GM18520 (cell line): ENCODE measurements around the gene MSI2.

ENCODE experiments used
- ATAC-seq: cut with Tn5 transposase; IDR thresholded peaks from one replicate; pipeline ENCODE4 v1.9.1; 2021; ENCODE audit not compliant: unreplicated experiment

The MSI2 gene

DNA sequence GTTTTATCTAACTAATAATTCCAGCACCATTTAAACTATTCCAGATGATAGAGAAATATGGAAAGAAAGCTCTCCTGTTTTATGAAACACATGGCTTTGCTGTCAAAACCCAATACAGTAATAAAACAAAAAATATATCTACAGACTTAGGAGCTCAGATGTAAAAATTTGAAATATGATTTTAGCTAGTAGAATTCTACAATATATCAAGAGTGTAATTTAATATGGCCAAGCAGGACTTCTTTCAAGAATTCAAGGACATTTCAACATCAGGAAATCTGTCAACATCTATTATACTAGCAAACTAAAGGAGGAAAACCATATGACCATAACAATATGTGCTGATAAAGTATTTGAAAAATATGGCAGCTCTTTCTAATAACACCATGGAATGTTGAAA lies 431.3 kb downstream of the MSI2 start:
- no peak for ATAC-seq

DNA sequence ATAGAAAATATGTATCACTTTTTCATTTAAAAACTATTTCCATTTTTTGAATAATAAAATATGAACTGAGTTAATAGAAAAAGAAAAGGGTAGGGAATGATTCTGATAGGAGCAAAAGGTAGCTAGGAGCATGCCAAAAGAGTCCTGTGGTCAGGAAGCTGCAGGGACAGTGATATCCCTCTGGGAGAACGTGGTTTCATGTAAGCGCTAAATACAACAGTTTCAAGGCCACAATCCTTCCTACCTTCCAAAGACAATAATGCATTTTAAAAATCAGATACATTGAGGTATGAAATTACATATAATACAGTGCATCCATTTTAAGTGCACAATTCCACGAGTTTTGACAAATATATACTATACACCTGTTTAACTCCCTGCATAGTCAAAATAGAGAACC lies 432.9 kb downstream of the MSI2 start:
- no peak for ATAC-seq

DNA sequence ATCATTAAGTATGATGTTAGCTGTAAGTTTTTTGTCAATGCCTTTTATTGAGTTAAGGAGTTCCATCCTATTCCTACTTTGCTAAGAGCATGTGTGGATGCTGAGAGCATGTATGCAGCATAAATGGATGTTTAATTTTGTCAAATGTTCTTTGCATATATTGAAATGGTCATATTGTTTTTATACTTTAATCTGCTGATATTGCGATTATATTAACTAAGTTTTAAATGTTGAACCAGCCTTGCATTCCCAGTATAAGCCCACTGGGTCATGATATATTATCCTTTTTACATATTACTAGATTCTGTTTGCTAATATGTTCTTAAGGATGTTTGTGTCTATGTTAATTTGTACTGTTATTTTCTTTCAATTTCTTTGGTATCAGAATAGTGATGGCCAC lies 435.6 kb downstream of the MSI2 start:
- ATAC-seq, result no peak

DNA sequence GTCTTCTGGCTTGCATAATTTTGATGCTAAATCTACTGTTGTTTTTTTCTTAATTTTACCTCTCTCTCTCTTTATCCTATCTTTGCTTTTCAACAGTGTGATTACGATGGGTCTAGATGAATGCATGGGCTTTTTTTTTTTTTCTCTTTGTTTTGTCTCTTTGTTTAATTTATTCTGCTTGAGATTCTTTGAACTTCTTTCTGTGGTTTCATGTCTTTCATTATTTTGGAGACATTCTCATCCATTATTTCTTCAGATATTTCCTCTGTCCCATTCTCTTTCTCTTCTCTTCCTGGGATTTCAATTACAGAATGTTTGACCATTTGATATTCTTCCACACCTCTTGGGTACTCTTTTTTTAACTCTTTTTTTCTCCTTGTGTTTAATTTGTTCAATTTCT lies 436.4 kb downstream of the MSI2 start:
- no peak for ATAC-seq

DNA sequence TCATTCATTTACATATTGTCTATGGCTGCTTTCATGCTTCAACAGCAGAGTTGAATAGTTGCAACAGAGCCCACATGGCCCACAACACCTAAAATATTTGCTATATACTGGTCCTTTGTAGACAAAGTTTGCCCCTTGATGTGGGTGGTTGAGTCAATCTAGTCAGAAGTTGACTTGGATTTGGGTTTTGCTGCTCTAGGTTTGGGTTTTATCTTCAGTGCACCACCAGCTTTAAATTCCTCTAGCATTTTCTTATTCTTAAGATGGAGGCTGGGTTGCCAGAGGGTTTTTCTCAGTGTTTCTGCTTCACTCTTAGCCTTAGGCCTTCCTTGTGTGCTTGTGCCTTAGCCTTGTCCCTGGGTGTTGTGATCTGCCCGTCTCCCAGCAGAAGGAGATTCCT lies 437.7 kb downstream of the MSI2 start:
- ATAC-seq, result no peak

DNA sequence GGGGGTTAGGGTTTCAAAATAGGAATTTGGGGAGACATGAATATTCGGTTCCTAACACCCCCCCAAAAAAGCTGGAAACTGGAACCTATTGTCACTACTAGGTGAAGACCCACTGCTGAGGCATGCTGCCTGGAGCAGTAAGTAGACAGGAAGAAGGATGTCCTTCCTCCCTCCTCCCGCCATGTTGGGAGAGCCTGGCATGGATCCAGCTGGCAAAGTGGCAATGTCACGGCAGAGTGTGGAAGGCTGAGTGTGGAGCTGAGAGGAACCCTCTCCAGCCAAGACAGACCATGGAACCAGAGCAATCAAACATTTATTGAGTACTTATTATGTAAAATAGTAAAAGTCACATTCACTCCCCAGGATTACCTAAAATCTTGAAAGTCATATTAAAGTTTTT lies 439.7 kb downstream of the MSI2 start:
- no peak for ATAC-seq

DNA sequence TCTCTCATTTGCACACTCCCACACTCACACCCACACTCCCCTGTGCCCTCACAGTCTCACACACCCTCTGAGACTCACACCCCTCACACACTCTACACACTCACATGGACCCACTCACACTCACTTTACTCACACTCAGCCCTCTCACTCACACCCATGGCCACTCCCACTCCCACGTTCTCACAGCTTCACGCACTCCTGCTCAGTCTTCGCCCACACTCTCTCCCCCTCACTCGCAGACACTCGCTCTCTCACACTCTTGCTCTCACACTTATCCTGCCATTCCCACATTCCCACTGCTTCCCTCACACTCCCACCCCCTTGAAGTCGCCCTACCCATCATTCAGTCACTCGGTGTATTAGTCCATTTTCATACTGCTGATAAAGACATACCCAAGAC lies 440.9 kb downstream of the MSI2 start:
- ATAC-seq, result no peak

DNA sequence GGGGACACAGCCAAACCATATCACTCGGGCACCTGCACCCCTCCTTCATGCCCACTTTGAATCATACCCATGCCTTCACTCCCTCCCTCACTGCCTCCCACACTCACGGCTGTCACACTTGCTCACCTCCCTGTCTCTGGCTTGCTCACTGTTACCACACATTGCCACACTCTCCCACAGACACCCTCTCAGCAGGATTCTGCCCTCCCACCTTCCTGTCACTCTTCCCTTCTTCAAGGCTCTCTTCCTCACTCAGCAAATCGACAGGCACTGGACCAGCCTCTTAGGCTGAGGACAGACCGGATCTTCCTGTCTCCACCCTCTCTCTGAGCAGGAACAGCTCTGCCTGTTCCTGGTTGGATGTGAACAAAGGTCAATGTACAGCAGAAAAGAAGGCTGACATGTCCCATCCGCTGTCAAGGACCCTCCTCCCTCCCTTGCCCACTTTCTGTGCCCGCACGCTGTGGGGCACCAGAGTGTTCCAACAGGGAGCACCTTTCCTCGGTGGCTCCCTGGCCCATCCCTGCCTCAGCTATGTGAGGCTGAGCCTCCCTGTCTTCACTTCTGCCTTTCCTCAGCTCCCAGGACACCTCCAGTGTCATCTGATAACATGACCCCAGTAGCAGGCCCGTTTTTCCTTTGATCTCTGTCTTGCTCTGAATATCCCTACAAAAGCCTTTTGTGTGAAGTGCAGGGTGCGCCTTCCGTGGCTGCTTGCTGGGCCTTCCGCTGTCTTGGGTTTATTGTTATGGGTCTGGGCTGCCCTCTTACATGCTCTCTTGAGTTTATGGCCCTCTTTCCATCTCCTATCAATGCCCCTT lies 441.8 kb downstream of the MSI2 start:
- ATAC-seq, result no peak

DNA sequence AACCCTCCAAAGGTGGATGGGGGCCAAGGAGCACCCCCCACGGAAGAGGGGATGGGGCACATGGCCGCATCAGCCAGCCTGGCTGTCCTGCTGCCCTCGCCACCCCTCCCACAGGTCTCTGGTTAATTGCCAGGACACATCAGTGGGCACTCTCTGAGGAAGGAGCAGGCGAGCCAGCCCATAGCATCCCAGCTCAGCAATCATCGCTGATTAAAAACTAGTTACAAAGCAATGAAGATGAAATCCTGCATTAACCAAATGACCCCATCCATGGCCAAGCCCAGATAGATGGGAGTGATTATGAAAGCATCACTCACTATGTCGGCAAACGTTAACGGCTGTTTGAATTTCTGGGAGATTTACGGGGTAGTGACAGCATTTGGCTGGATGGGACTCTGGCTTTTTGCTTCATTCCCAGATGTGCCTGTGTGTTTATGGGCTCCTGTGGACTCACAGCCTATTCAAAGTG lies 443.5 kb downstream of the MSI2 start:
- no peak for ATAC-seq

DNA sequence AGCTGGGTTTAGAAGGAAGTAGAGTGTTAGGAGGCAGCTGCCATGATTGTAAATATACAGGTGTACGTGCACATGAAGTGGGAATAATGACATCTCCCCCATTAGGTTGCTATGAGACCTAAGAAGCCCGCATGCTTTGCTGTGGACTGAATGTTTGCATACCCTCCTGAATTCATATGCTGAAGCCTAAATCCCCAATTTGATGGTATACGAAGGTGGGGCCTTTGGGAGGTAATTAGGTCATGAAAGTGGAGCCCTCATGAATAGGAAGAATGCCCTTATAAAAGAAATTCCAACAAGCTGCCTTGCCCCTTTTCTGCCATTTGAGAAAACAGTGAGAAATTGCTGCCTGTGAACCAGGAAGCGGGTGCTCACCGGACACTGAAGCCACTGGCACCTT lies 444.8 kb downstream of the MSI2 start:
- ATAC-seq, result no peak

DNA sequence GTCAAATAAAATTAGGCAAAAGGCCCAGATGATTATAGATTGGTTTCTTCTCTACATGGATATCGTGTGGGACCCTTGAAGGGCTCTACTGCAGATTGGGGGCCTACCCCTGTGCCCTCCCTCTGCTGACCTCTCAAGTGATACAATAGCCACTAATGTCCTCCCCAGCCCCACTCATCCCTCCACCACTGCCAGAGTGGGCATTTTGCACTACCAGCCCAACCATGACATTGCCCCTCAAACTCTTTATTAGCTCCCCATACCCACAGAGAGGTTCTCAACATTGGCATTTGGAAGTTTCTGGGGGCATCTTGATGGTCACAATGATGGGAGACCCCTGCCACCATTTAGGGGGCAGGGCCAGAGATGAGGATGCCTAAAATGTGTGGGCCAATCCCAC lies 446.9 kb downstream of the MSI2 start:
- no peak for ATAC-seq

DNA sequence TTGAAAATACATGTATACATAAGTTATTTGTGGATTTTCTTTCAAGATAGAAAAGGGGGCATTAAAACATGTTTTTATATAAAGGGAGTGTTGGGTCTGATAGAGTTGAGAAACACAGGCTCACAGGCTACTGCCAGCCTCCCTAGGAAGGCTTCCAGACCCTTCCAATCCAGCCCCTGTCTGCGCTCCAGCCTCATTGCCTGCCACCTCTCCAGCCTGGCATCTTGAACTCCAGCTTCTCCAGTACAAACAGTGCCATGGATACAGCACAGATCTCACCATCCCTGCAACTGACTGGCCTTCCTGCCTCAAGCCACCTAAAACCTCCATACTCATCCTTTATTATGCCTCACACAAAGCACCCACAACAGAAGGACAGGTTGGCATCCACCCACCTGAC lies 448.1 kb downstream of the MSI2 start:
- no peak for ATAC-seq

DNA sequence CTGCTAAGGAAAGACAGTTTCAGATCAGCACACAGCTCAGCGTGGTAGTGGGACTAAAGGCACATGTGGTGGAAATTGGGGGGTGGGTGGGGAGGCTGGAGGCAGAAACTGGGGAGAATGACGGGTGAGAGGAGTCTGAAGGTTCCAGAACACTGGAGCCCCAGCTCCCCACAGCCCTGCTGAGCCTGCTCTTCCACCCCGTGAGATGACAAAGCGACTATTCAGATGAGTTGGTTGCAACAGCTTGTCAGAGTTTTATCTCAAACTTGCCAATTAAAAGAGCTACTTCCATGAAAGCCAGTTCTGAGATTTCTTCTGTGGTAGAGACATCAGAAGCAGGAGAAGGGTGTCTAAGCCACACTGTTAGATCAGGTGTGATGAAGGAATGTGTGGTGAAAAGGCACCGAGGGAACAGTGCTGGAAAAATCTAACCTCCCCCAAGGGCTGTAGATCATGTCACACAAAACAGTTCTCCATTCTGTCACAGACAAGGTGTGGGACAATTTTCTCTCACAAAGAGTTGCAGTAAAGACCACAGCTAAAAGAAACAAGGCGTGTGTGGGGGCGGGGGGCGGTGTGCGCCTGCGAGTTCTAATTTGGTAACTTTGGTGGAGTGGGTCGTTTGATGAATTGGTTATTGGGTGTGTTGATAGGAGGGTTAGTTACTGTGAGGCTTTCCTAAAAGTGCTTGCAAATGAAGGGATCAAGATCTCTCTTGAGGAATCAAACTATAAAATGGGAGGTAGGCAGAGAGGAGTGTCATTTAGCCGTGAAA lies 449.8 kb downstream of the MSI2 start:
- ATAC-seq, result no peak

DNA sequence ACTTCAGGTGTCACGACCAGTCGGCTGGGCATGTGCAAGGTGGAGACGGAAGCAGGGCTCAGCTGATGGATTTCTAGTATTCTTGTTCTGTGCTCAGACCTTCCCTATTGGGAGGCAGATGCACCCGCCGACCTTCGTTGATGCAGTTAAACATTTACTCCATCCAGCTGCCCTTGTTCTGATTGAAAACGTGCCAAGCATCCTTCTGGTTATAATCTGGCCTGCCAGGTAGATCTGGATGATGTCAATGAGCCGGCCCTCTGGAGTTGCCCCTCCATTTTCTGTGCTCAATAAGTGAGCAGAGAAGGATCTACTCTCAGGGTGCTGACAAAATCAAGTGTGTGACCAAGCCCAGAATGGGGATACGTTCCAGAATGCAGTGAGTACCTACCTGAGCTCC lies 450.4 kb downstream of the MSI2 start:
- ATAC-seq, result no peak

DNA sequence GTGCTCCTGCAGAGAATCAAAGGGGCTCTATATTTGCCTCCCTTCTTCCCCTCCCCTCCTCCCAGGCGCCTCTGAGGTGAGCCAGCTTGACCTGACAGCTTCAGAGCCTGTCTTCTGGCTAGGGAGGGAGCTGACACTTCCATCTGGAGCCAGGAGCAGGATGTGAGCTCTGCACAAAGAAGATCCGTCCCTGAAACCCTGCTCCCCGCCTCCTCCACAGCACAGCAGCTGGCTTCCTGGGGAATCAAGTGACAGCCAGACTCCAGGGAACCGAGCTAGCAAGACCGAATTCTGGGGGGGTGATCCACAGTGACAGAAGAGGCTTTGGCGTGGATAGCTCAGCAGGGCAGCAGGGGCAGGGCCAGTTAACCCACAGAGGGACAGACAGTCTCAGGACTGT lies 451.6 kb downstream of the MSI2 start:
- ATAC-seq, result no peak

DNA sequence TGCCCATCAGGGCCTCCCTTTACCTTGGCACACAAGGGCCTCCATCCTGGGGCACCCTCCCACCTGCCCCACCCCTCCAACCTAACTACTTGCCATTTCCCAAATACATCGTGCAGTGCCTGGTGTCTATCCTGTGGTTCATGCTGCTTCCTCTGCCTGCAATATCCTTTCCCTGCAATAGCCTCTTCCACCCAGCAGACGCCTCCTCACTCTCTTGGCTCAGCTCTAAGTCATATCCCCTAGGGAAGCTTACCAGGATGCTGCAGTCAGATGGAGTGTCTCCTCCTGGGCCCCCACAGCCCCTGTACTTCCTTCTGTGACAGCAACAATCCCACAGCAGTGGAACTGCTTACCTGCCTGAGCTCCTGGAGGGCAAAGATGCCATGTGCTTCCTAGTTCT lies 452.1 kb downstream of the MSI2 start:
- ATAC-seq, result no peak

DNA sequence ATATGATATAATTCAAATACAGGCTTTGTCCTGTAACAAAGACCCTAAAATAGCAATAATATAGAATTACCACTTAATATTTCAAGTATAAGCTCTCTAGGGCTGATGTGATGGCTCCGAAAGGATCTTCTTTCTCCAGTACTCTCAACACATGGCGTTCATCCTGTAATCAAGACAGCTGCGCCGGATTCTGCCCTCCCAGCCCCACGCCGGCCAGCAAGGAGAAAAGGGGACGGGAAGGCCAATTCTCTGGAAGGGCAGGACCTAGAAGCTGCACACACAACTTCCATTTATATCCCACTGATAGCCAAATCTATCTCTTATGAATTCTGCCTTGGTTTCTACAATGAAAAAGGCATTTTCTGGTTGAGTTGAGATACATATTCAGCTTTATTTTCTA lies 456.8 kb downstream of the MSI2 start:
- no peak for ATAC-seq

DNA sequence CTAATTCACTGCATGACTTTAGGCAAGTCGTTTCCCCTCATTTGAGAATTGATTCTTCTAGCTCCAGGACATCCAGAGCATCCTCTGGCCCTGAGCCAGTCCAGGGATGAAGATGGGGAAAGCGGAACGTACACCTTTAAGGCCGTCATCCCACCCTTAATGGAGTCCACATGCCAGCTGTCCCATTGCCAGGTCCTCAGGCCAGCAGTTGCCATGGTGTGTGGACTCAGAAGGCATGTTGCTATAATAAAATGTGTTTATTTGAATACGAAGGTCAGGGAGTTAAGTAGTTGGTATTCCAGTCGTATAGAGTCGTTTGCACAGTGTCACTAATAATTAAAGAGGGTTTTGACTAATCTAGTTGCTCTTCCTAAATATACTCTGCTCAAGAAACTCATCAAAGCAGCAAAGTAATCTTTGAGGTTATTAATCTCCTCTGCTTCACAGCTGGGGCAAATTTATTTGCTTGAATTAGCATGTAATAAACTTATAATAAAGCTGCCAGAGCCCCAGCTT lies 458.4 kb downstream of the MSI2 start:
- ATAC-seq, result no peak

DNA sequence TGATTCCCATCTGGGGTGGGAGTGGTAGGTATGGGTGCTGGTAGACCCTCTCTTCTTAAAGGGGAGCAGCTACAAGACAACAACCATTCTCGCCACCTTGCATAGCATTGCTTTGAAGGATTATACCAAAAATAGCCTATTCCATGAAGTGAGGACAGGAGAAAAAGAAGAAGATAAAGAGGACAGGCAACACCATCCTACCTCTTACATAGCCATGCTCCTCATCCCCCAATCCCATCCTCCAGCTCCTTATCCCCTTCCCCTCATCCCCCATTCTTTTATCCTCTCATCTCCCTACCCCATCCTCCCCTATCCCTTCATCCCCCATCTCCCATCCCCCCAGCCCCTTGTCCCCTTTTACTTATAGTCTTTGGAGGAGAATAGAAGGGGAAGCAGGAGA lies 459.7 kb downstream of the MSI2 start:
- no peak for ATAC-seq

DNA sequence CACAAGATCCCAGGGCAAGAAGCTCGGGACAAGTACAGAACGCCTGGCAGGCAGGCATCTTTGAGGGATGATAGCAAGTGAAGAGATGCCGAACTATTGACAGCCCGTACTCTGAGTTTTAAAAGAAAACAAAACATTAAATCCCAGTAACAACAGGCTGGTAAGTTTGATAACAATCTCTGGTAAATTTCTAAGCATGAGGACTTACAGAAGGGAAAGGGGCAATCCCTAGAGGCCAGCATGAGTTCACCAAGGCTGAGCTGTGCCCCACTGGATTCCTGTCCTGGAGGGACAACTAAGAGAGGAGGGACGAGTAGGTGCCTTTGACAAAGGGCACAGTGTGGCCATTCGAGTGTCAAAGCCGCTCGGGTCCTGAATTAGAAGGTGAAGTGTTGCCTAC lies 462.6 kb downstream of the MSI2 start:
- no peak for ATAC-seq

DNA sequence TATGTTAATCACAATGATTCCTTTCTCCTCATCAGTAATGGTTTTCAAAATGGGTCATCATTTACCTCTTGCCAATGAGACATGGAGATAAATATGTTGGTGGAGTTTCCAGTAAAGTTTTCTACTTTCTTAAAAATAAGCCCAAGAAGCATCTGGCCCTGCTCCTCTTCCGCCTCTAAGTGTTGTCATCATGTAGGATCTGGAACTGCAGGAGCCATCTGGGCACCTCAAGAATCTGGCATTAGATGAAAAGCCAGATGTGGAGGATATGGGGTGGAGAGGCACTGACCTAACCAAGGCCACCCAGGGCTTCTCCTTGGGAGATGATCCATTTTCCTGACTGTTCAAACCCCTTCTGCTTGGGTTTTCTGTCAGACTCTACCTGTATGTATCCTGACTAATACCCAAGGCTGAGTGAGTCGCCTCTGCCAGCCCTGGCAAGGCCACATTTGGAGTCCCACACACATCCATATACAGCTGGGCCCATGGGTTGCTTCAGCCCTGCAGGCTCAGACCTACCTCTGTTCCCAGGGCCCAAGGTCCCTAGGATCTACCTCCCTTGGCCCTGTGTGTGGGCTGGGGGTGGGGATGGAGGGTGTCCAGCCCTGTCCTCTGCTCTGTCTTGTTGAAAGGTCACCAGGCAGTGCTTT lies 464.2 kb downstream of the MSI2 start:
- no peak for ATAC-seq
